Adrenal gland (tissue), 12 donors: Measurements from ENCODE around the gene NDUFB11. TPM values are rescaled to one million over a fixed set of nuclear protein-coding genes. Genes with fewer than 3 reads are reported as not detected.

Source experiments
- DNase-seq, 7 donors: peaks; one replicate each; pipeline ENCODE4 v3.0.0-alpha.2; 2019 to 2020
- H3K27ac ChIP-seq, 5 donors: fragments of 200-600 bp; sonication (generic) in 4 of 5; 1 replicate in 3 of 5; 2 replicates in 2 of 5; pipeline versions ENCODE4 v1.5.1 to v1.8.0; 2016 to 2020; ENCODE audit warnings: mild to moderate bottlenecking in 1 of 5
- H3K27me3 ChIP-seq: fragments of 200-600 bp; 2 replicates; pipeline ENCODE4 v1.8.0; 2021
- H3K36me3 ChIP-seq, 2 donors: fragments of 200-600 bp; replicated peaks in 1 of 2; 1 replicate in 1 of 2; 2 replicates in 1 of 2; pipeline versions ENCODE4 v1.5.1 to v1.8.0; 2018 to 2022
- H3K4me1 ChIP-seq, 2 donors: fragments of 200-600 bp; replicated peaks in 1 of 2; 1 replicate in 1 of 2; 2 replicates in 1 of 2; pipeline versions ENCODE4 v1.5.1 to v1.8.0; 2018 to 2021
- H3K4me3 ChIP-seq, 4 donors: fragments of 200-600 bp; sonication (generic) in 3 of 4; one replicate each; pipeline ENCODE4 v1.5.1; 2016 to 2018
- H3K9me3 ChIP-seq, 3 donors: fragments of 200-600 bp; sonication (generic) in 1 of 3; replicated peaks in 1 of 3; 1 replicate in 2 of 3; 2 replicates in 1 of 3; pipeline versions ENCODE4 v1.5.1 to v1.8.0; 2016 to 2021
- CTCF ChIP-seq, 6 experiments: fragments of 450-650 bp in 4 of 6; fragments of 200-600 bp in 2 of 6; sonication (generic) in 1 of 6; IDR thresholded peaks; 1 replicate in 5 of 6; 2 replicates in 1 of 6; pipeline versions ENCODE4 v1.5.1 to v1.8.0; 2016 to 2021; ENCODE audit warnings: antibody characterized with exemption in 6 of 6, mild to moderate bottlenecking in 2 of 6, moderate library complexity in 1 of 6
- POLR2A ChIP-seq, 2 donors: fragments of 450-650 bp; IDR thresholded peaks; one replicate each; pipeline ENCODE4 v1.6.1; 2017; ENCODE audit warnings: antibody characterized with exemption in 2 of 2, mild to moderate bottlenecking in 2 of 2, moderate library complexity in 1 of 2
- WGBS, 4 donors: extraction: QIAGEN DNeasy Blood & Tissue Kit in 2 of 4; methylation state at CpG; one replicate each; pipeline versions ENCODE4 v1.1.5 to v1.1.7; 2013 to 2017; 5-methylcytosine and 5-hydroxymethylcytosine counted together
- intact Hi-C, 2 donors: fragments of 100-400 bp; cut with DNase I; formaldehyde crosslinking; loops; one replicate each; pipeline versions ENCODE4 v1.14.1 to v1.15.0; 2022 to 2023
- polyA plus RNA-seq, 3 donors: library from polyadenylated mRNA; stranded (reverse); fragments of 200-250 nt in 2 of 3; fragments of 350-450 nt in 1 of 3; fragmentation: Illumina TruSeq in 1 of 3; extraction: RNeasy Lipid Tissue Mini Kit (QIAGEN cat#74804) in 1 of 3; gene quantifications; one replicate each; pipeline ENCODE4 v1.2.3, GENCODE V29; 2013 to 2014
- total RNA-seq, 9 donors: library from RNA; depleted of rRNA in 4 of 9; stranded (reverse); fragments of >200 nt in 4 of 9; fragments of 120-200 nt in 1 of 9; fragmentation: NEBNext Ultra II Directional in 1 of 9; extraction: Animal tissue kit (Norgen Biotek cat#: 25700) in 1 of 9; gene quantifications; one replicate each; pipeline versions ENCODE4 v1.1.0 to v1.2.4, GENCODE V29; 2013 to 2023
- donor health status: healthy with polysubstance abuse.
- donor health status: Bipolar disorder and iron deficiency.
- donor health status: DM: yes; HTN: yes; CAD: no.
- donor health status: DM: no; HTN: no; CAD: no.
- donor health status: DM: no; HTN: no; CAD: no.
- donor health status: DM: yes; HTN: yes; CAD: no.

NDUFB11 gene
- total and polyA plus RNA-seq, 12 donors, result 49.6 to 169 (median 143) TPM

GRCh38 chrX:47172549-47172948 is 28.0 kb upstream of the NDUFB11 start:
- Histone ChIP-seq H3K27me3 (peaks cover 6% of the 10 kb centered on the region), H3K9me3 (no peaks in the 10 kb centered on the region), H3K36me3 (peaks cover 0 to 40% of the 10 kb centered on the region in 2 donors), H3K4me3 (no peak overlapping the region), H3K4me1 (no peaks in the 10 kb centered on the region), H3K27ac (no peak overlapping the region)
- DNase-seq, result peak in 3 of 7 donors; percentile 8 to 19 (median 14)
- 49 to 75% (median 58%) methylated on average over 5 to 7 of the region's 7 CpGs for WGBS, 4 donors
- intact Hi-C loops, result no loop called here
- TF ChIP-seq POLR2A (IDR thresholded peaks at IDR 0.05) (no peak), CTCF (IDR thresholded peaks at IDR 0.05) (no peak)

GRCh38 chrX:47171996-47172395 is 27.5 kb upstream of the NDUFB11 start:
- peak in 2 of 7 donors; percentile 5 to 8 for DNase-seq
- TF ChIP-seq CTCF (IDR thresholded peaks at IDR 0.05) (no peak), POLR2A (IDR thresholded peaks at IDR 0.05) (no peak)
- 81 to 100% (median 97%) methylated on average over 2 of the region's 2 CpGs; no CpG with 5 or more reads in 1 of the 4 donors for WGBS, 4 donors
- peaks cover 6% of the 10 kb centered on the region for H3K27me3 ChIP-seq
- H3K27ac ChIP-seq, result no peak overlapping the region
- H3K36me3 ChIP-seq, result peaks cover 0 to 37% of the 10 kb centered on the region in 2 donors
- H3K4me3 ChIP-seq, result no peak overlapping the region
- H3K9me3 ChIP-seq, result no peaks in the 10 kb centered on the region
- H3K4me1 ChIP-seq, result no peaks in the 10 kb centered on the region
- intact Hi-C loops, result no loop called here

- H3K4me1 ChIP-seq, result no peaks in the 10 kb centered on the region
- H3K36me3 ChIP-seq, result peaks cover 0 to 28% of the 10 kb centered on the region in 2 donors
- H3K27me3 ChIP-seq, result peaks cover 6% of the 10 kb centered on the region
- H3K27ac ChIP-seq, result no peak overlapping the region
- 88 to 98% (median 92%) methylated on average over 14 to 32 of the region's 34 CpGs for WGBS, 4 donors
- TF ChIP-seq POLR2A (IDR thresholded peaks at IDR 0.05) (no peak), CTCF (IDR thresholded peaks at IDR 0.05) (no peak)
- H3K9me3 ChIP-seq, result no peaks in the 10 kb centered on the region
- no peak overlapping the region for H3K4me3 ChIP-seq
- peak in 2 of 7 donors; percentile 12 to 13 for DNase-seq
- intact Hi-C loops, result no loop called here
Measured at GRCh38 chrX:47170861-47171692, 26.6 kb upstream of the NDUFB11 start.

GRCh38 chrX:47169726-47170515 is 25.4 kb upstream of the NDUFB11 start:
- H3K4me1 ChIP-seq, result no peaks in the 10 kb centered on the region
- peak; percentile 17 to 75 (median 63) for DNase-seq
- H3K27me3 ChIP-seq, result peaks cover 6% of the 10 kb centered on the region
- WGBS, 4 donors, result 67 to 73% (median 70%) methylated on average over 1 to 13 of the region's 13 CpGs
- no peak overlapping the region for H3K4me3 ChIP-seq
- TF ChIP-seq CTCF (IDR thresholded peaks at IDR 0.05) (no peak), POLR2A (IDR thresholded peaks at IDR 0.05) (no peak)
- intact Hi-C loops, result no loop called here
- H3K9me3 ChIP-seq, result peaks cover 0 to under 1% (median 0%) of the 10 kb centered on the region in 3 donors
- peaks cover 0 to 20% of the 10 kb centered on the region in 2 donors for H3K36me3 ChIP-seq
- H3K27ac ChIP-seq, result no peak overlapping the region
